HCT116 (cell line): ENCODE results near the gene MTSS2. TPM values are rescaled to one million over a fixed set of nuclear protein-coding genes. Genes with fewer than 3 reads are reported as not detected.

Experiments used
- ATAC-seq: fragments of 200-7000 bp; cut with Tn5 transposase; 2 replicates; pipeline ENCODE4 v1.9.1; 2020; ENCODE audit warnings: mild to moderate bottlenecking, moderate library complexity
- BruUV-seq: library from RNA; stranded (reverse); fragments of 400-500 nt; replicated peaks from 2 replicates; lab custom pipeline; 2021; lab: Mats Ljungman, UMichigan
- CTCF ChIA-PET: fragments of 300-600 bp; sonication (Branson Sonifier 250); formaldehyde crosslinking; loops from one replicate; lab custom pipeline; 2021; ENCODE audit warnings: antibody characterized with exemption; lab: Charles Lee
- POLR2A ChIA-PET: fragments of 300-600, 350-600 bp; sonication (Branson Sonifier 250); formaldehyde crosslinking; loops from one replicate; lab custom pipeline; 2021; ENCODE audit warnings: antibody characterized with exemption; lab: Charles Lee
- RAD21 ChIA-PET, 2 experiments: fragments of 300-600 bp; sonication (Branson Sonifier 250); formaldehyde crosslinking; loops; one replicate each; lab custom pipeline; 2023; ENCODE audit warnings: low total read pairs in 2 of 2; ENCODE audit not compliant: uncharacterized antibody in 2 of 2, unreplicated experiment in 2 of 2, low non-redundant PET in 1 of 2; lab: Charles Lee
- DNase-seq: peaks from one replicate; pipeline ENCODE4 v3.0.0-alpha.2; 2010; ENCODE audit warnings: low read depth, low spot score
- H2AFZ ChIP-seq: fragments of 200-600 bp; shearing (Covaris generic), sonication (generic); 2 replicates; pipeline ENCODE4 v1.6.1; 2017; ENCODE audit warnings: low read depth, mixed run types, mixed read lengths, antibody characterized with exemption, low read length; ENCODE audit not compliant: poor library complexity, severe bottlenecking
- H3K27ac ChIP-seq: 2 replicates; pipeline ENCODE4 v1.5.1; 2012; ENCODE audit warnings: low read depth, low read length
- H3K27me3 ChIP-seq: fragments of 200-600 bp; sonication (generic); 2 replicates; pipeline ENCODE4 v1.6.1; 2016; ENCODE audit warnings: mixed run types, low read length, mixed read lengths; ENCODE audit not compliant: insufficient read depth
- H3K36me3 ChIP-seq, 2 experiments: fragments of 200-500 bp in 1 of 2; fragments of 200-600 bp in 1 of 2; sonication (Bioruptor generic) in 1 of 2; sonication (generic) in 1 of 2; 2 replicates each; pipeline versions ENCODE4 v1.5.1 to v1.6.1; 2014 to 2016; ENCODE audit warnings: low read length in 2 of 2, inconsistent platforms in 1 of 2, mixed read lengths in 1 of 2, mixed run types in 1 of 2; ENCODE audit not compliant: insufficient read depth in 2 of 2, control insufficient read depth in 1 of 2
- H3K4me1 ChIP-seq, 2 experiments: fragments of 200-600 bp in 1 of 2; sonication (generic) in 1 of 2; 2 replicates each; pipeline versions ENCODE4 v1.5.1 to v1.6.1; 2012 to 2017; ENCODE audit warnings: low read length in 2 of 2, inconsistent platforms in 1 of 2, mild to moderate bottlenecking in 1 of 2, mixed read lengths in 1 of 2, mixed run types in 1 of 2, moderate library complexity in 1 of 2; ENCODE audit not compliant: insufficient read depth in 2 of 2, control insufficient read depth in 1 of 2
- H3K4me2 ChIP-seq: fragments of 200-600 bp; sonication (generic); 2 replicates; pipeline ENCODE4 v1.6.1; 2017; ENCODE audit warnings: mixed run types, low read length, mixed read lengths
- H3K4me3 ChIP-seq, 2 experiments: fragments of 200-600 bp in 1 of 2; sonication (generic) in 1 of 2; replicated peaks in 1 of 2; 2 replicates each; pipeline ENCODE4 v1.5.1; 2011 to 2016; ENCODE audit warnings: low read length in 2 of 2, control low read depth in 1 of 2, low read depth in 1 of 2, mild to moderate bottlenecking in 1 of 2, mixed read lengths in 1 of 2, mixed run types in 1 of 2
- H3K79me2 ChIP-seq: fragments of 200-600 bp; sonication (generic); 2 replicates; pipeline ENCODE4 v1.6.1; 2017; ENCODE audit warnings: mild to moderate bottlenecking, mixed run types, low read length, moderate library complexity, mixed read lengths; ENCODE audit not compliant: insufficient read depth
- H3K9ac ChIP-seq: fragments of 200-600 bp; sonication (generic); 2 replicates; pipeline ENCODE4 v1.6.1; 2016; ENCODE audit warnings: low read length, mixed read lengths
- H3K9me2 ChIP-seq: fragments of 200-600 bp; sonication (generic), shearing (Covaris generic); 2 replicates; pipeline ENCODE4 v1.6.1; 2017; ENCODE audit warnings: mixed run types, mild to moderate bottlenecking, moderate library complexity; ENCODE audit not compliant: insufficient read depth
- H3K9me3 ChIP-seq, 2 experiments: fragments of 200-500 bp in 1 of 2; fragments of 200-600 bp in 1 of 2; sonication (Bioruptor generic) in 1 of 2; sonication (generic) in 1 of 2; 2 replicates each; pipeline ENCODE4 v1.6.1; 2014 to 2017; ENCODE audit warnings: low read length in 2 of 2, mixed read lengths in 2 of 2, inconsistent platforms in 1 of 2, low read depth in 1 of 2, mild to moderate bottlenecking in 1 of 2, mixed run types in 1 of 2, moderate library complexity in 1 of 2; ENCODE audit not compliant: control insufficient read depth in 1 of 2, insufficient read depth in 1 of 2
- H4K20me1 ChIP-seq: fragments of 200-600 bp; sonication (generic), shearing (Covaris generic); 2 replicates; pipeline ENCODE4 v1.6.1; 2017; ENCODE audit warnings: mixed run types, mild to moderate bottlenecking, moderate library complexity; ENCODE audit not compliant: insufficient read depth
- ATF3 ChIP-seq: IDR thresholded peaks from 2 replicates; pipeline ENCODE4 v1.6.1; 2012
- CEBPB ChIP-seq: IDR thresholded peaks from 2 replicates; pipeline ENCODE4 v1.6.1; 2012; ENCODE audit warnings: low read depth
- CTCF ChIP-seq, 3 experiments: fragments of 200-600 bp in 1 of 3; sonication (generic) in 1 of 3; IDR thresholded peaks in 2 of 3; conservative IDR thresholded peaks in 1 of 3; 2 replicates each; pipeline ENCODE4 v1.5.1; 2012 to 2017; ENCODE audit warnings: low read depth in 2 of 3, low read length in 2 of 3, antibody characterized with exemption in 1 of 3, borderline replicate concordance in 1 of 3, control low read depth in 1 of 3, mild to moderate bottlenecking in 1 of 3, mixed read lengths in 1 of 3, mixed run types in 1 of 3, moderate library complexity in 1 of 3; ENCODE audit not compliant: insufficient read depth in 1 of 3
- ELF1 ChIP-seq: IDR thresholded peaks from 2 replicates; pipeline ENCODE4 v1.6.1; 2012; ENCODE audit warnings: low read depth, borderline replicate concordance
- EZH2phosphoT487 ChIP-seq: fragments of 200-600 bp; IDR thresholded peaks from 2 replicates; pipeline ENCODE4 v1.6.1; 2018; ENCODE audit warnings: antibody characterized with exemption, borderline replicate concordance
- JUND ChIP-seq: IDR thresholded peaks from 2 replicates; pipeline ENCODE4 v1.6.1; 2012
- TCF7L2 ChIP-seq: IDR thresholded peaks from 2 replicates; pipeline ENCODE4 v1.7.0; 2011; ENCODE audit warnings: borderline replicate concordance, inconsistent platforms; ENCODE audit not compliant: insufficient read depth, insufficient read length; ENCODE audit errors: extremely low read depth
- ZNF274 ChIP-seq: fragments of 200-500 bp; sonication (Bioruptor generic); IDR thresholded peaks from 2 replicates; pipeline ENCODE4 v1.6.1; 2014; ENCODE audit warnings: mild to moderate bottlenecking, low read depth, low read length, inconsistent platforms
- intact Hi-C: fragments of 100-400 bp; cut with micrococcal nuclease; formaldehyde crosslinking; loops from 2 replicates; pipeline ENCODE4 v1.10.0; 2022
- total RNA-seq: library from RNA; stranded (reverse); gene quantifications from one replicate; pipeline ENCODE4 v1.2.1, GENCODE V29; 2021; ENCODE audit not compliant: unreplicated experiment

Gene MTSS2
- total RNA-seq, 1 experiment from 2014 or later: 41.8 TPM

DNA sequence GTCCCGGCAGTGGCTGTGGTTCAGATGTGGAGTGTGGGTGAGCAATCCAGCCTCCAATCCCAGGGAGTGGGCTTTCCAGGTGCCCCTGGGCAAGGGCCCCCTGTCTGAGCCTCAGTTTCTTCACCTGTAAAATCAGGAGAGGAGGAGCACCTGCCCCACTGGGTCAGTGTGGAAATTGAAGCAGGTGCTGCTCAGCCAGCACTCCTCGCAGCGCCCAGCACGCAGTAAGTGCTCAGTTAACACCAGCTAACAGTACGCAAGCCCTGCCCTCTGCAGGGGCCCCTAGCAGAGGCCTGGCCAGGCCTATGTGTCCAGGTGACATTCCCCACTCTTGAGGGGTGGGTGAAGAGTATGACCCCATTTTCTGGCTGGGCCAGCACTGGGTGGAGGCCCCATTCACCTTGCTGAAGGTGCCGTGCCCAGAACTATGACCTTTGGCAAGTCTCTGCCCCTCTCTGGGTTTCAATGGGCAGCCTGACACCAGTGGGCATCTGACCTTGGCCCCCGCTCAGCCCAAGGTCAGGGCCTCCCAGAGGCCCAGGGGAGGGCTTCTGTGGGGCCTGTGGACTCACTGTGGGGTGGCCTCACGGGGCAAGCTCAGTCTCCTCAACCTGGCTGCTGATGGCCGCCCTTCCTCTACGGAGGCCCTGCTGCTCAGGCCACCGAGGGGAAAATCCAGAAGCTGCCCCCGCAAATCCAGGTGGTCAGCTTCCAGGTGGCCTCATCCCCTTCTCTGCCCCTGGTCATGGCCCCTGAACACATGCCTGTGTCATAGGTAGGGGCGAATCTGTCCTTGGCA, 2.5 kb downstream of the MTSS2 start:
- Histone ChIP-seq H3K9me2 (no peaks in the 10 kb centered on the region), H3K36me3 (peaks cover 8 to 15% of the 10 kb centered on the region in 2 experiments; a peak in 2 of 4 replicates), H3K4me1 (peaks cover 28 to 36% of the 10 kb centered on the region in 2 experiments), H3K4me3 (no peak overlapping the region), H3K9ac (no peak overlapping the region), H4K20me1 (no peaks in the 10 kb centered on the region), H3K79me2 (peaks cover 54% of the 10 kb centered on the region), H3K27ac (peak overlapping the region; percentile 2; the same call in 1 of the 2 replicates), H3K4me2 (peak overlapping the region; percentile 86; the same call in 1 of the 2 replicates), H2AFZ (no peak overlapping the region), H3K9me3 (no peaks in the 10 kb centered on the region), H3K27me3 (no peaks in the 10 kb centered on the region)
- DNase-seq (no peak), ATAC-seq (no peak)
- POLR2A ChIA-PET: no interaction called here
- TSS peak; percentile 54 for BruUV-seq
- intact Hi-C loops: no loop called here
- CTCF ChIA-PET: interaction anchor here (1.5 kb wide), 1 partner anchor 87 kb away, joined by 4 read pairs; no protein-coding TSS in a partner anchor
- TF ChIP-seq TCF7L2 (no peak), ATF3 (no peak), ELF1 (no peak), EZH2phosphoT487 (no peak), CEBPB (no peak), JUND (no peak), ZNF274 (no peak), CTCF (IDR thresholded peaks at IDR 0.05 in 2 of 3, conservative IDR thresholded peaks at IDR 0.05 in 1 of 3; ENCODE audit: borderline replicate concordance in 1 of 3, insufficient read depth in 1 of 3, low read depth in 2 of 3, low read length in 2 of 3) (no peak)
- RAD21 ChIA-PET: no interaction called here
